ENCODE results near the gene SHISAL2A. TPM values are rescaled to one million over a fixed set of nuclear protein-coding genes. Genes with fewer than 3 reads are reported as not detected.
A peak's percentile ranks its signal among the peaks of the same experiment; 100 is the strongest.

SHISAL2A gene
- total RNA-seq, 2 experiments from 2014 or later = 11.3 to 11.4 TPM

GRCh38 chr1:52695627-52696026 is 62.7 kb downstream of the SHISAL2A start:
- intact Hi-C loops (cut with micrococcal nuclease) = no loop called here
- H3K9me3 Mint-ChIP-seq = no peaks in the 10 kb centered on the region
- peaks cover 22% of the 10 kb centered on the region for H3K4me1 Mint-ChIP-seq (ENCODE audit: low read depth)
- H3K36me3 Mint-ChIP-seq (ENCODE audit: low read depth) = peaks cover 25% of the 10 kb centered on the region
- H3K27ac Mint-ChIP-seq = no peak overlapping the region
- CTCF ChIA-PET = interaction anchor here (3.6 kb wide), 1 partner anchor 9 kb away, joined by 18 read pairs; no protein-coding TSS in a partner anchor
- H3K4me3 Mint-ChIP-seq = no peak overlapping the region
- H3K27me3 Mint-ChIP-seq (ENCODE audit: low read depth) = no peaks in the 10 kb centered on the region
- no peak for DNase-seq

- intact Hi-C loops (cut with micrococcal nuclease) = loop anchor here (1.0 kb wide), 1 partner anchor 39 kb away; no protein-coding TSS in a partner anchor
- DNase-seq = peak; percentile 79
- peak within 1 kb of the TSS; percentile 93 for H3K4me3 Mint-ChIP-seq
- peaks cover 28% of the 10 kb centered on the region for H3K4me1 Mint-ChIP-seq (ENCODE audit: low read depth)
- no peaks in the 10 kb centered on the region for H3K27me3 Mint-ChIP-seq (ENCODE audit: low read depth)
- H3K36me3 Mint-ChIP-seq (ENCODE audit: low read depth) = peaks cover 10% of the 10 kb centered on the region
- CTCF ChIA-PET = interaction anchor here (0.5 to 3.6 kb wide), 5 partner anchors 12 to 353 kb away, joined by 3 to 18 read pairs (median 3); partner anchors contain the start of genes ORC1 and PRPF38A
- no peaks in the 10 kb centered on the region for H3K9me3 Mint-ChIP-seq
- H3K27ac Mint-ChIP-seq = peak within 1 kb of the TSS; percentile 78
These were observed 65.1 kb downstream of the SHISAL2A start, which contains the start of gene COA7 for GRCh38 chr1:52697795-52698674. Gene COA7 (minus strand): TSS chr1:52698347. CDS start chr1:52698326, 21 bp downstream.

- intact Hi-C loops (cut with micrococcal nuclease) = loop anchor here (1.0 to 10.0 kb wide), 7 partner anchors 23 to 494 kb away; partner anchors contain the start of genes CPT2, ZYG11A and ZYG11B
- Mint-ChIP-seq H3K27ac (peak overlapping the region; percentile 87), H3K4me1 (ENCODE audit: low read depth) (peaks cover 20% of the 10 kb centered on the region), H3K36me3 (ENCODE audit: low read depth) (no peaks in the 10 kb centered on the region), H3K27me3 (ENCODE audit: low read depth) (no peaks in the 10 kb centered on the region), H3K9me3 (no peaks in the 10 kb centered on the region), H3K4me3 (peak overlapping the region; percentile 83)
- CTCF ChIA-PET = interaction anchor here (0.7 to 1.2 kb wide), 5 partner anchors 10 to 558 kb away, joined by 3 to 4 read pairs (median 3); partner anchors contain the start of gene ECHDC2
- peak; percentile 89 for DNase-seq
These were observed 70.2 kb downstream of the SHISAL2A start for GRCh38 chr1:52702886-52703787.

GRCh38 chr1:52706136-52706670 is 73.2 kb downstream of the SHISAL2A start:
- H3K27ac Mint-ChIP-seq = no peak overlapping the region
- no peak overlapping the region for H3K4me3 Mint-ChIP-seq
- intact Hi-C loops (cut with micrococcal nuclease) = loop anchor here (10.0 kb wide), 1 partner anchor 309 kb away; no protein-coding TSS in a partner anchor
- CTCF ChIA-PET = interaction anchor here (0.6 kb wide), 1 partner anchor 1045 kb away, joined by 3 read pairs; no protein-coding TSS in a partner anchor
- peaks cover 13% of the 10 kb centered on the region for H3K4me1 Mint-ChIP-seq (ENCODE audit: low read depth)
- no peak for DNase-seq
- H3K36me3 Mint-ChIP-seq (ENCODE audit: low read depth) = no peaks in the 10 kb centered on the region
- no peaks in the 10 kb centered on the region for H3K9me3 Mint-ChIP-seq
- H3K27me3 Mint-ChIP-seq (ENCODE audit: low read depth) = no peaks in the 10 kb centered on the region

Other genes with a start within 250 kb of the SHISAL2A start
- gene ORC1, start 228.7 kb upstream of the SHISAL2A start, total RNA-seq = 10 to 100 TPM; 46.9 to 49.3 TPM
- 10 to 100 TPM; 86.0 to 91.8 TPM for gene PRPF38A, start 228.6 kb upstream of the SHISAL2A start, total RNA-seq
- 10 to 100 TPM; 48.1 to 51.2 TPM for gene TUT4, start 80.1 kb upstream of the SHISAL2A start, total RNA-seq
- gene GPX7, start 30.8 kb upstream of the SHISAL2A start, total RNA-seq = 10 to 100 TPM; 20.4 to 20.6 TPM
- gene COA7, start 65.2 kb downstream of the SHISAL2A start, total RNA-seq = 10 to 100 TPM; 11.4 to 11.7 TPM
- 10 to 100 TPM; 10.7 to 11.6 TPM for gene ZYG11B, start 93.3 kb downstream of the SHISAL2A start, total RNA-seq
- gene ZYG11A, start 209.6 kb downstream of the SHISAL2A start, total RNA-seq = under 1 TPM; 0.05 TPM

Data from activated naive CD4-positive, alpha-beta T cell treated with anti-CD3 and anti-CD28 coated beads for 36 hours (primary cell).